ENCODE data around the gene PLCXD1.

PLCXD1 gene

GRCh38 chrX:312621-313331, 31.6 kb downstream of the PLCXD1 start:
- ChIA-PET CTCF (no interaction called here), POLR2A (no interaction called here)
- TF ChIP-seq BHLHE40 (IDR thresholded peaks at IDR 0.05; ENCODE audit: borderline replicate concordance) (no peak), FOXK2 (IDR thresholded peaks at IDR 0.05) (no peak), NFRKB (IDR thresholded peaks at IDR 0.05) (no peak), ELF4 (IDR thresholded peaks at IDR 0.05) (no peak), SP1 (IDR thresholded peaks at IDR 0.05) (no peak), FOXM1 (IDR thresholded peaks at IDR 0.05; ENCODE audit: borderline replicate concordance) (no peak), FOXA1 (IDR thresholded peaks at IDR 0.05) (no peak), ZNF384 (IDR thresholded peaks at IDR 0.05) (no peak), HDGF (IDR thresholded peaks at IDR 0.05; ENCODE audit: borderline replicate concordance) (no peak), L3MBTL2 (conservative IDR thresholded peaks at IDR 0.05) (no peak), LEF1 (IDR thresholded peaks at IDR 0.05; ENCODE audit: borderline replicate concordance) (no peak), TARDBP (IDR thresholded peaks at IDR 0.05) (no peak), ARNT (IDR thresholded peaks at IDR 0.05) (no peak), PKNOX1 (IDR thresholded peaks at IDR 0.05) (no peak), CTBP1 (IDR thresholded peaks at IDR 0.05; ENCODE audit: borderline replicate concordance) (no peak), SUZ12 (IDR thresholded peaks at IDR 0.05) (no peak)

GRCh38 chrX:313546-313945, 32.4 kb downstream of the PLCXD1 start:
- ChIA-PET CTCF (no interaction called here), POLR2A (no interaction called here)
- no peak for TF ChIP-seq BHLHE40 (IDR thresholded peaks at IDR 0.05; ENCODE audit: borderline replicate concordance)
- no peak for TF ChIP-seq PKNOX1 (IDR thresholded peaks at IDR 0.05)
- no peak for TF ChIP-seq NFRKB (IDR thresholded peaks at IDR 0.05)
- no peak for TF ChIP-seq FOXK2 (IDR thresholded peaks at IDR 0.05)
- no peak for TF ChIP-seq TARDBP (IDR thresholded peaks at IDR 0.05)
- no peak for DNase-seq (ENCODE audit: extremely low spot score)

More at GRCh38 chrX:312621-313331, 31.6 kb downstream of the PLCXD1 start:
- no peak for DNase-seq (ENCODE audit: extremely low spot score)

GRCh38 chrX:314049-314448, 32.9 kb downstream of the PLCXD1 start:
- no peak for DNase-seq (ENCODE audit: extremely low spot score)
- CTCF ChIA-PET = no interaction called here

GRCh38 chrX:314781-315595, 33.8 kb downstream of the PLCXD1 start:
- no peak for DNase-seq (ENCODE audit: extremely low spot score)
- CTCF ChIA-PET = no interaction called here
- TF ChIP-seq FOXM1 (IDR thresholded peaks at IDR 0.05; ENCODE audit: borderline replicate concordance) (no peak), BHLHE40 (IDR thresholded peaks at IDR 0.05; ENCODE audit: borderline replicate concordance) (no peak), LEF1 (IDR thresholded peaks at IDR 0.05; ENCODE audit: borderline replicate concordance) (no peak), HDGF (IDR thresholded peaks at IDR 0.05; ENCODE audit: borderline replicate concordance) (no peak), TARDBP (IDR thresholded peaks at IDR 0.05) (no peak), FOXK2 (IDR thresholded peaks at IDR 0.05) (no peak), ZNF384 (IDR thresholded peaks at IDR 0.05) (no peak), NFRKB (IDR thresholded peaks at IDR 0.05) (no peak), CTBP1 (IDR thresholded peaks at IDR 0.05; ENCODE audit: borderline replicate concordance) (no peak), ELF4 (IDR thresholded peaks at IDR 0.05) (no peak), PKNOX1 (IDR thresholded peaks at IDR 0.05) (no peak), SUZ12 (IDR thresholded peaks at IDR 0.05) (no peak), FOXA1 (IDR thresholded peaks at IDR 0.05) (no peak), SP1 (IDR thresholded peaks at IDR 0.05) (no peak), ARNT (IDR thresholded peaks at IDR 0.05) (no peak), L3MBTL2 (conservative IDR thresholded peaks at IDR 0.05) (no peak)
- POLR2A ChIA-PET = no interaction called here

More at GRCh38 chrX:314049-314448, 32.9 kb downstream of the PLCXD1 start:
- POLR2A ChIA-PET = no interaction called here
- TF ChIP-seq ZNF384 (IDR thresholded peaks at IDR 0.05) = no peak
- no peak for TF ChIP-seq FOXA1 (IDR thresholded peaks at IDR 0.05)
- TF ChIP-seq ARNT (IDR thresholded peaks at IDR 0.05) = no peak
- TF ChIP-seq HDGF (IDR thresholded peaks at IDR 0.05; ENCODE audit: borderline replicate concordance) = no peak
- TF ChIP-seq PKNOX1 (IDR thresholded peaks at IDR 0.05) = no peak
- no peak for TF ChIP-seq BHLHE40 (IDR thresholded peaks at IDR 0.05; ENCODE audit: borderline replicate concordance)
- TF ChIP-seq FOXM1 (IDR thresholded peaks at IDR 0.05; ENCODE audit: borderline replicate concordance) = no peak
- TF ChIP-seq SP1 (IDR thresholded peaks at IDR 0.05) = no peak
- TF ChIP-seq FOXK2 (IDR thresholded peaks at IDR 0.05) = no peak
- TF ChIP-seq CTBP1 (IDR thresholded peaks at IDR 0.05; ENCODE audit: borderline replicate concordance) = no peak
- no peak for TF ChIP-seq L3MBTL2 (conservative IDR thresholded peaks at IDR 0.05)
- no peak for TF ChIP-seq ELF4 (IDR thresholded peaks at IDR 0.05)
- TF ChIP-seq TARDBP (IDR thresholded peaks at IDR 0.05) = no peak
- TF ChIP-seq SUZ12 (IDR thresholded peaks at IDR 0.05) = no peak
- TF ChIP-seq LEF1 (IDR thresholded peaks at IDR 0.05; ENCODE audit: borderline replicate concordance) = no peak
- no peak for TF ChIP-seq NFRKB (IDR thresholded peaks at IDR 0.05)
